Caco-2 (cell line): ENCODE measurements around the gene PRRG2. TPM values are rescaled to one million over a fixed set of nuclear protein-coding genes. Genes with fewer than 3 reads are reported as not detected.

ENCODE experiments used
- BruUV-seq: library from RNA; stranded (reverse); fragments of 400-500 nt; replicated peaks from 2 replicates; lab custom pipeline; 2021; lab: Mats Ljungman, UMichigan
- CTCF ChIA-PET: fragments of 300-600 bp; sonication (Branson Sonifier 250); formaldehyde crosslinking; loops from one replicate; lab custom pipeline; 2022; ENCODE audit warnings: antibody characterized with exemption; lab: Charles Lee
- POLR2A ChIA-PET: fragments of 300-600 bp; sonication (Branson Sonifier 250); formaldehyde crosslinking; loops from one replicate; lab custom pipeline; 2022; ENCODE audit warnings: antibody characterized with exemption; lab: Charles Lee
- DNase-seq, 2 experiments: peaks; one replicate each; pipeline versions ENCODE4 v3.0.0 to v3.0.0-alpha.2; 2020 to 2022
- H3K27me3 ChIP-seq: replicated peaks from 2 replicates; pipeline ENCODE4 v1.6.0; 2011; ENCODE audit warnings: low read length; ENCODE audit not compliant: control insufficient read depth, insufficient read depth
- H3K36me3 ChIP-seq: 2 replicates; pipeline ENCODE4 v1.5.1; 2011; ENCODE audit warnings: low read length; ENCODE audit not compliant: control insufficient read depth, insufficient read depth
- H3K4me1 ChIP-seq: fragments of 250-450 bp; sonication (Bioruptor Pico); 2 replicates; pipeline ENCODE4 v1.5.1; 2020; ENCODE audit warnings: mild to moderate bottlenecking
- H3K4me3 ChIP-seq: 2 replicates; pipeline ENCODE4 v1.5.1; 2011; ENCODE audit warnings: low read depth, mild to moderate bottlenecking, control low read depth, low read length
- H3K9me3 ChIP-seq: fragments of 250-450 bp; sonication (Bioruptor Pico); 2 replicates; pipeline ENCODE4 v1.5.1; 2020; ENCODE audit warnings: mild to moderate bottlenecking, moderate library complexity
- H3K27ac Mint-ChIP-seq: one replicate; pipeline ENCODE4 v1.8.0; 2022; ENCODE audit warnings: mixed read lengths; ENCODE audit not compliant: unreplicated experiment
- H3K27me3 Mint-ChIP-seq: one replicate; pipeline ENCODE4 v1.8.0; 2022; ENCODE audit warnings: mixed read lengths; ENCODE audit not compliant: insufficient read depth, unreplicated experiment
- H3K36me3 Mint-ChIP-seq: one replicate; pipeline ENCODE4 v1.8.0; 2022; ENCODE audit warnings: mild to moderate bottlenecking, mixed read lengths; ENCODE audit not compliant: insufficient read depth, unreplicated experiment
- H3K4me1 Mint-ChIP-seq: one replicate; pipeline ENCODE4 v1.8.0; 2022; ENCODE audit warnings: low read depth, mixed read lengths; ENCODE audit not compliant: unreplicated experiment
- H3K4me3 Mint-ChIP-seq: one replicate; pipeline ENCODE4 v1.8.0; 2022; ENCODE audit warnings: mild to moderate bottlenecking, moderate library complexity, mixed read lengths; ENCODE audit not compliant: unreplicated experiment
- H3K9me3 Mint-ChIP-seq: one replicate; pipeline ENCODE4 v1.8.0; 2022; ENCODE audit warnings: mixed read lengths; ENCODE audit not compliant: unreplicated experiment
- intact Hi-C: fragments of 100-400 bp; cut with micrococcal nuclease; formaldehyde crosslinking; loops from one replicate; pipeline ENCODE4 v1.10.0; 2022; ENCODE audit not compliant: unreplicated experiment
- total RNA-seq: library from RNA; stranded (reverse); gene quantifications from 2 replicates; pipeline ENCODE4 v1.2.3, GENCODE V29; 2022
- TF ChIP-seq, protein P1 (sequence below), 2 experiments: fragments of 200-600 bp in 1 of 2; IDR thresholded peaks; 1 replicate in 1 of 2; 2 replicates in 1 of 2; pipeline versions ENCODE4 v1.5.1 to v1.8.0; 2011 to 2022; ENCODE audit warnings: antibody characterized with exemption in 1 of 2, control low read depth in 1 of 2, inconsistent platforms in 1 of 2, low read depth in 1 of 2, low read length in 1 of 2, mild to moderate bottlenecking in 1 of 2, moderate library complexity in 1 of 2; ENCODE audit not compliant: insufficient read depth in 1 of 2, severe bottlenecking in 1 of 2, unreplicated experiment in 1 of 2

PRRG2 gene
- total RNA-seq, 1 experiment from 2014 or later, result 7.7 TPM

DNA sequence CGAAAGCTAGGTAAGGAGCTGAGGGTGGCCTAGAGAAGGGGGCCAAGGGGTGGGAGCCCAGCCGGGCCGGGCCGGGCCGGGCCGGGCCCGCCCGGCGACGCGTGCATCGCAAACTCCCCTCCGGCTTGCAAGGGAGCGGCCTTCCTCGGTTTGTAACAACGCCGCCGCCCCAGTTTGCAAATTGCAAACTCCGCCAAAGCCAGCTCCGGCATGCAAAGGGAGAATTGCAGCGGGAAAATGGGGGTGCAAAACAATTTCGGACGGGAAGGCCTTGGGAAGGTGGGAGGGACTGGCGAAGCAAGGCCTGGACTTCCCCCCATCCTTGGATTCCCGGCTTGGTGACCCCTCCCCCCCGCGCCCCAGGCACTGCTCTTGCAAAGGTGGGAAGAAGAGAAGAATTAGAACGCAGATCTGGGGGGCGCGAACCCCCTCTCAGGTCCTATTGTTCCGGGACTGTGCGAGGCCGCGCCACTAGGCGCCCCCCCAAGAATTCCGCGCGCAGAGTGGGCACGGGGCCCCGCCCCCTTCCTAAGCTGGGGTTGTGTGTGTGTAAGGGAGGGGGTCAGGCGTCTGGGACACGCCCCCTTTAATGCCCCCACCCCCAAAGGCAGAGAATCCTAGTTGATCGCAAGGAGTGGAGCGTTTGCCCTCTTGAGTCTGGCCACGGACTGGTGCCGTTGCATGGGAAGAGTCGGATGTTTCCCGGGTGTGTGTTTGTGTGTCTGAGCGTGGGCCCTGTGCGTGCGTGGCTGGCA, 10.8 kb downstream of the PRRG2 start:
- CTCF ChIA-PET, result interaction anchor here (2.4 kb wide), 1 partner anchor 48 kb away, joined by 9 read pairs; the partner anchor contains the start of gene RRAS
- Mint-ChIP-seq H3K27me3 (no peaks in the 10 kb centered on the region), H3K9me3 (no peaks in the 10 kb centered on the region), H3K36me3 (peaks cover 35% of the 10 kb centered on the region), H3K4me3 (peak overlapping the region; percentile 74), H3K4me1 (peaks cover 29% of the 10 kb centered on the region), H3K27ac (peak overlapping the region; percentile 82)
- peak in 1 of 2 experiments; percentile 57 for DNase-seq
- BruUV-seq, result TSS peak; percentile 11
- intact Hi-C loops, result loop anchor here (1.0 kb wide), 1 partner anchor 84 kb away; no protein-coding TSS in a partner anchor
- TF ChIP-seq, protein P1, sequence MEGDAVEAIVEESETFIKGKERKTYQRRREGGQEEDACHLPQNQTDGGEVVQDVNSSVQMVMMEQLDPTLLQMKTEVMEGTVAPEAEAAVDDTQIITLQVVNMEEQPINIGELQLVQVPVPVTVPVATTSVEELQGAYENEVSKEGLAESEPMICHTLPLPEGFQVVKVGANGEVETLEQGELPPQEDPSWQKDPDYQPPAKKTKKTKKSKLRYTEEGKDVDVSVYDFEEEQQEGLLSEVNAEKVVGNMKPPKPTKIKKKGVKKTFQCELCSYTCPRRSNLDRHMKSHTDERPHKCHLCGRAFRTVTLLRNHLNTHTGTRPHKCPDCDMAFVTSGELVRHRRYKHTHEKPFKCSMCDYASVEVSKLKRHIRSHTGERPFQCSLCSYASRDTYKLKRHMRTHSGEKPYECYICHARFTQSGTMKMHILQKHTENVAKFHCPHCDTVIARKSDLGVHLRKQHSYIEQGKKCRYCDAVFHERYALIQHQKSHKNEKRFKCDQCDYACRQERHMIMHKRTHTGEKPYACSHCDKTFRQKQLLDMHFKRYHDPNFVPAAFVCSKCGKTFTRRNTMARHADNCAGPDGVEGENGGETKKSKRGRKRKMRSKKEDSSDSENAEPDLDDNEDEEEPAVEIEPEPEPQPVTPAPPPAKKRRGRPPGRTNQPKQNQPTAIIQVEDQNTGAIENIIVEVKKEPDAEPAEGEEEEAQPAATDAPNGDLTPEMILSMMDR (IDR thresholded peaks at IDR 0.05; ENCODE audit: insufficient read depth in 1 of 2, low read depth in 1 of 2, low read length in 1 of 2, severe bottlenecking in 1 of 2, unreplicated experiment in 1 of 2), result no peak
- Histone ChIP-seq H3K27me3 (no peaks in the 10 kb centered on the region), H3K4me1 (peaks cover 10% of the 10 kb centered on the region), H3K4me3 (peak overlapping the region; percentile 99), H3K36me3 (peaks cover 1% of the 10 kb centered on the region), H3K9me3 (no peaks in the 10 kb centered on the region)
- POLR2A ChIA-PET, result interaction anchor here (0.6 to 0.7 kb wide), 2 partner anchors 83 to 122 kb away, joined by 3 to 13 read pairs; no protein-coding TSS in a partner anchor

DNA sequence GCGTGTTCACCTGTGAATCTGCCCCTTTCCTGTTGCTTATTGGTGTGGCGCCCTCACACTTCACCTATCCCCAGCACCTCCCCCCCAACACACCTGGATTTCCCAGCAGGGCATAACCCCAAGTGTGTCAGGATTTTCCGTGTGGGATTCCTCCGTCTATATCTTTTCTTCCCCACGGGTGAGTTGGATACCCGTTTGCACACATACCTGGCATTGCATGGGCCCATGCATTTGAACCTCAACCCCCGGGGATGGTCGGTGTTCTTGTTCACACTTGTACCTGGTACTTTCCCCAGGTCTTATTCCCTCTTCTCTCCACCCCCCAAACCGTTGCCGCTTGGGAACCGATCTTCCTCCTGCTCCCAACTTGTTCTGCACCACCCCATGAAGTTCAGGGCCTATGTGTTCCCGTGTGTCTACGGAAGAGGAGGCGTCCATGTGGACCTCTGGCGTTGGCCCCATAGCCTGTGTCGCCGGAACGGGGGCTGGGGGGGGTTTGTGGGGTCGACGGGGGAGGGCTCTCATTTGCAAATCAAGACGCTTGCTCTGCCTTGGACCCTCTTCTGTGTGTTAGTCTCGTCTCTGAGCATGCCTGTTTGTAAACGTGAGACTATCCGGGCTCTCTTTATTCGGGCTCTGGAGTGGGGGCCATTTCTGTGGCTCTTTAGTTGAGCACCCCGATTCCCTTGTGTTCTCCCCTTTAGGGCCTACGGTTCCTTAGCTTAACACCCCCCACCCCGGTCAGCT, 11.5 kb downstream of the PRRG2 start:
- no peaks in the 10 kb centered on the region for H3K9me3 ChIP-seq
- peak overlapping the region; percentile 99 for H3K4me3 ChIP-seq
- BruUV-seq, result no TSS peak
- peak overlapping the region; percentile 74 for H3K4me3 Mint-ChIP-seq
- intact Hi-C loops, result loop anchor here (1.0 kb wide), 1 partner anchor 84 kb away; no protein-coding TSS in a partner anchor
- H3K4me1 ChIP-seq, result peaks cover 10% of the 10 kb centered on the region
- H3K27me3 Mint-ChIP-seq, result no peaks in the 10 kb centered on the region
- H3K27me3 ChIP-seq, result no peaks in the 10 kb centered on the region
- ChIA-PET CTCF (no interaction called here), POLR2A (interaction anchor here (1.2 kb wide), 1 partner anchor 48 kb away, joined by 6 read pairs; the partner anchor contains the start of gene RRAS)
- H3K9me3 Mint-ChIP-seq, result no peaks in the 10 kb centered on the region
- H3K36me3 ChIP-seq, result peaks cover 1% of the 10 kb centered on the region
- DNase-seq, result no peak
- TF ChIP-seq, protein P1 (IDR thresholded peaks at IDR 0.05; ENCODE audit: insufficient read depth in 1 of 2, low read depth in 1 of 2, low read length in 1 of 2, severe bottlenecking in 1 of 2, unreplicated experiment in 1 of 2), result no peak
- H3K27ac Mint-ChIP-seq, result peak overlapping the region; percentile 82
- H3K36me3 Mint-ChIP-seq, result peaks cover 41% of the 10 kb centered on the region
- H3K4me1 Mint-ChIP-seq, result peaks cover 29% of the 10 kb centered on the region
